Measurements from ENCODE around the gene IKBKE.

DNA sequence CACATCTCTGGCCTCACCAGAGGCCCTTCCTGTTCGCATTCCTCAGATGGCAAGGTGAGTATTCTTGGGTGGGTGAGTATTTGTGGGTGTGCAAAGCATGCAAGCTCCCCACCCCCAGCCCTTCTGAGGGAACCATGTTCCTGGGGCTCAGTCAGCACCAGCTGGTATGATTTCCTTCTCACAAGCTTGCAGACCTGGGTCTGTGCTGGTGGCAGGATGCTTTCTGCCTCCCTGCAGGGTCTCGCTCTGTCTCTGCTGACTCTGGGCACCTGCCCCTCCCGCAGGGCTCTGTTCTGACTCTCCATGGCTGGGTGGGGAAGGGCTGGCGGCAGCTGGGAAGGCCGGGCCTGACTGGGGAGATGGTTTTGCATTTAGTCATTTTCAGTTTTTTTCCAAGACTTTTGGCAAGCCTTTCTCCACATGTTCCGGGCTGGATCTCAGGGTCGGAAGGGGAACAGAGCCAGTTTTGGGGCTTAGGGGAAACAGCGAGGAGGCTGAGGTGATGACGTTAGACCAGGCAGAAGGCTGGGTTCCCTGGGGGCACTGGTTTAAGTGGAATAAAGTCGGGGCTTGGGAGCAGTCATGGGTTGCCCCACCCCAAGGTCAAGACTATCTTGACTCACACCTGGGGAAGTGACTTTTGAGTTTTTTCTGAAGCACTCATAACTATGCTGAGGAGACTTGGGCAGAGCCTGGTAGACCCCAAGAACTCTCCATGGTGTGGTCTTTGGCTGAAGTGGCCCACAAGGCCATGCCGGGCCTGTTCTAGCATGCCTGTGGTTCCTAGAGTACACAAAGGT lies 43.2 kb downstream of the IKBKE start:
- TF ChIP-seq, protein P1, sequence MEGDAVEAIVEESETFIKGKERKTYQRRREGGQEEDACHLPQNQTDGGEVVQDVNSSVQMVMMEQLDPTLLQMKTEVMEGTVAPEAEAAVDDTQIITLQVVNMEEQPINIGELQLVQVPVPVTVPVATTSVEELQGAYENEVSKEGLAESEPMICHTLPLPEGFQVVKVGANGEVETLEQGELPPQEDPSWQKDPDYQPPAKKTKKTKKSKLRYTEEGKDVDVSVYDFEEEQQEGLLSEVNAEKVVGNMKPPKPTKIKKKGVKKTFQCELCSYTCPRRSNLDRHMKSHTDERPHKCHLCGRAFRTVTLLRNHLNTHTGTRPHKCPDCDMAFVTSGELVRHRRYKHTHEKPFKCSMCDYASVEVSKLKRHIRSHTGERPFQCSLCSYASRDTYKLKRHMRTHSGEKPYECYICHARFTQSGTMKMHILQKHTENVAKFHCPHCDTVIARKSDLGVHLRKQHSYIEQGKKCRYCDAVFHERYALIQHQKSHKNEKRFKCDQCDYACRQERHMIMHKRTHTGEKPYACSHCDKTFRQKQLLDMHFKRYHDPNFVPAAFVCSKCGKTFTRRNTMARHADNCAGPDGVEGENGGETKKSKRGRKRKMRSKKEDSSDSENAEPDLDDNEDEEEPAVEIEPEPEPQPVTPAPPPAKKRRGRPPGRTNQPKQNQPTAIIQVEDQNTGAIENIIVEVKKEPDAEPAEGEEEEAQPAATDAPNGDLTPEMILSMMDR (IDR thresholded peaks at IDR 0.05), result no peak
- TF ChIP-seq ZFX (IDR thresholded peaks at IDR 0.05; ENCODE audit: borderline replicate concordance), result no peak

Measured in 22Rv1 (cell line).